HG03432 (cell line): ENCODE results near the gene OGFR.

Experiments
- ATAC-seq: cut with Tn5 transposase; IDR thresholded peaks from one replicate; pipeline ENCODE4 v1.9.1; 2021; ENCODE audit warnings: mild to moderate bottlenecking, moderate library complexity; ENCODE audit not compliant: unreplicated experiment

The OGFR gene

GRCh38 chr20:62814060-62814708, 9.5 kb downstream of the OGFR start:
- ATAC-seq, result no peak

GRCh38 chr20:62814709-62815065, 10.1 kb downstream of the OGFR start:
- ATAC-seq, result no peak

- ATAC-seq, result no peak
Measured at GRCh38 chr20:62815066-62815991, 10.7 kb downstream of the OGFR start.

GRCh38 chr20:62816031-62816883, 11.6 kb downstream of the OGFR start:
- no peak for ATAC-seq

GRCh38 chr20:62816884-62817873, 12.5 kb downstream of the OGFR start, which contains the start of gene COL9A3:
TSS of gene COL9A3 (plus strand) at chr20:62817050. CDS start at chr20:62817065, 15 bp downstream.
- ATAC-seq, result no peak

GRCh38 chr20:62817975-62818591, 13.4 kb downstream of the OGFR start:
- ATAC-seq, result no peak

- no peak for ATAC-seq
Measured at GRCh38 chr20:62818592-62819493, 14.2 kb downstream of the OGFR start.

- ATAC-seq, result no peak
Measured at GRCh38 chr20:62819494-62820174, 15.0 kb downstream of the OGFR start.

GRCh38 chr20:62820208-62820961, 15.8 kb downstream of the OGFR start:
- ATAC-seq, result no peak

GRCh38 chr20:62820962-62821725, 16.5 kb downstream of the OGFR start:
- no peak for ATAC-seq

GRCh38 chr20:62821726-62822210, 17.1 kb downstream of the OGFR start:
- no peak for ATAC-seq

- ATAC-seq, result no peak
Measured at GRCh38 chr20:62822239-62822787, 17.7 kb downstream of the OGFR start.

GRCh38 chr20:62822788-62823651, 18.4 kb downstream of the OGFR start:
- ATAC-seq, result peak; percentile 53

GRCh38 chr20:62823688-62824475, 19.2 kb downstream of the OGFR start:
- no peak for ATAC-seq
